ENCODE data around the gene COL5A1. TPM values are rescaled to one million over a fixed set of nuclear protein-coding genes. Genes with fewer than 3 reads are reported as not detected.

COL5A1 gene
- total and polyA plus RNA-seq, 2 experiments from 2014 or later, result 2.5 to 13.1 TPM

DNA sequence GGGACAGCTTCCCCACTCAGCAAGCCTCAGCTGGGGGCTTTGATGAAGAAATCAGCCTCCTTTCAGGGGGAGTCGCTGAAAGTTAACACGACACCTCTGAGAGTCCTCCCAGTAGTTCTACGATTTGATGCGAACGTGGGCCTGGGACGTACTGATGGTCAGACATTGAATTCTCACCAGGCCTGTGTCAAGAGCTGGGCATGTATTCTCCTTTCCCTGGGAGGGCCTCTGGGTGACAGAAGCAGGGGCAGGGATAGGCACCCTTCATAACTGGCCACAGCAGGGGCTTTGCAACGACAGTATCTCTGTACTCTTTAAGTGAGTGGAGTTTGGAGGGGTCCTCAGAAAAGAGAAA, 15.6 kb upstream of the COL5A1 start:
- Mint-ChIP-seq H3K27ac (no peak overlapping the region), H3K27me3 (ENCODE audit: insufficient read depth, low read depth, poor library complexity) (peaks cover 11% of the 10 kb centered on the region), H3K36me3 (ENCODE audit: low read depth) (no peaks in the 10 kb centered on the region; the same call in 2 of the 3 replicates), H3K4me1 (peaks cover 39% of the 10 kb centered on the region), H3K4me3 (no peak overlapping the region), H3K9me3 (no peaks in the 10 kb centered on the region)
- ATAC-seq (no peak), DNase-seq (ENCODE audit: low spot score) (no peak)
- Histone ChIP-seq H3K9me2 (ENCODE audit: insufficient read depth) (no peaks in the 10 kb centered on the region), H3K36me3 (ENCODE audit: insufficient read depth) (no peaks in the 10 kb centered on the region), H2AFZ (no peak overlapping the region), H3K4me1 (ENCODE audit: insufficient read depth) (no peaks in the 10 kb centered on the region), H3K27ac (ENCODE audit: low read depth) (no peak overlapping the region), H4K20me1 (replicated peaks; ENCODE audit: insufficient read depth) (no peaks in the 10 kb centered on the region), H3F3A (replicated peaks; ENCODE audit: low read depth) (no peaks in the 10 kb centered on the region), H3K4me3 (no peak overlapping the region), H3K4me2 (no peak overlapping the region), H3K79me2 (replicated peaks; ENCODE audit: insufficient read depth) (no peaks in the 10 kb centered on the region), H3K27me3 (ENCODE audit: insufficient read depth) (no peaks in the 10 kb centered on the region)
- no peak for TF ChIP-seq CTCF (conservative IDR thresholded peaks at IDR 0.05; ENCODE audit: low read depth in 2 of 2)
- TF ChIP-seq, protein P1, sequence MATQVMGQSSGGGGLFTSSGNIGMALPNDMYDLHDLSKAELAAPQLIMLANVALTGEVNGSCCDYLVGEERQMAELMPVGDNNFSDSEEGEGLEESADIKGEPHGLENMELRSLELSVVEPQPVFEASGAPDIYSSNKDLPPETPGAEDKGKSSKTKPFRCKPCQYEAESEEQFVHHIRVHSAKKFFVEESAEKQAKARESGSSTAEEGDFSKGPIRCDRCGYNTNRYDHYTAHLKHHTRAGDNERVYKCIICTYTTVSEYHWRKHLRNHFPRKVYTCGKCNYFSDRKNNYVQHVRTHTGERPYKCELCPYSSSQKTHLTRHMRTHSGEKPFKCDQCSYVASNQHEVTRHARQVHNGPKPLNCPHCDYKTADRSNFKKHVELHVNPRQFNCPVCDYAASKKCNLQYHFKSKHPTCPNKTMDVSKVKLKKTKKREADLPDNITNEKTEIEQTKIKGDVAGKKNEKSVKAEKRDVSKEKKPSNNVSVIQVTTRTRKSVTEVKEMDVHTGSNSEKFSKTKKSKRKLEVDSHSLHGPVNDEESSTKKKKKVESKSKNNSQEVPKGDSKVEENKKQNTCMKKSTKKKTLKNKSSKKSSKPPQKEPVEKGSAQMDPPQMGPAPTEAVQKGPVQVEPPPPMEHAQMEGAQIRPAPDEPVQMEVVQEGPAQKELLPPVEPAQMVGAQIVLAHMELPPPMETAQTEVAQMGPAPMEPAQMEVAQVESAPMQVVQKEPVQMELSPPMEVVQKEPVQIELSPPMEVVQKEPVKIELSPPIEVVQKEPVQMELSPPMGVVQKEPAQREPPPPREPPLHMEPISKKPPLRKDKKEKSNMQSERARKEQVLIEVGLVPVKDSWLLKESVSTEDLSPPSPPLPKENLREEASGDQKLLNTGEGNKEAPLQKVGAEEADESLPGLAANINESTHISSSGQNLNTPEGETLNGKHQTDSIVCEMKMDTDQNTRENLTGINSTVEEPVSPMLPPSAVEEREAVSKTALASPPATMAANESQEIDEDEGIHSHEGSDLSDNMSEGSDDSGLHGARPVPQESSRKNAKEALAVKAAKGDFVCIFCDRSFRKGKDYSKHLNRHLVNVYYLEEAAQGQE (IDR thresholded peaks at IDR 0.05; ENCODE audit: unreplicated experiment), result no peak
- TF ChIP-seq, protein P2, sequence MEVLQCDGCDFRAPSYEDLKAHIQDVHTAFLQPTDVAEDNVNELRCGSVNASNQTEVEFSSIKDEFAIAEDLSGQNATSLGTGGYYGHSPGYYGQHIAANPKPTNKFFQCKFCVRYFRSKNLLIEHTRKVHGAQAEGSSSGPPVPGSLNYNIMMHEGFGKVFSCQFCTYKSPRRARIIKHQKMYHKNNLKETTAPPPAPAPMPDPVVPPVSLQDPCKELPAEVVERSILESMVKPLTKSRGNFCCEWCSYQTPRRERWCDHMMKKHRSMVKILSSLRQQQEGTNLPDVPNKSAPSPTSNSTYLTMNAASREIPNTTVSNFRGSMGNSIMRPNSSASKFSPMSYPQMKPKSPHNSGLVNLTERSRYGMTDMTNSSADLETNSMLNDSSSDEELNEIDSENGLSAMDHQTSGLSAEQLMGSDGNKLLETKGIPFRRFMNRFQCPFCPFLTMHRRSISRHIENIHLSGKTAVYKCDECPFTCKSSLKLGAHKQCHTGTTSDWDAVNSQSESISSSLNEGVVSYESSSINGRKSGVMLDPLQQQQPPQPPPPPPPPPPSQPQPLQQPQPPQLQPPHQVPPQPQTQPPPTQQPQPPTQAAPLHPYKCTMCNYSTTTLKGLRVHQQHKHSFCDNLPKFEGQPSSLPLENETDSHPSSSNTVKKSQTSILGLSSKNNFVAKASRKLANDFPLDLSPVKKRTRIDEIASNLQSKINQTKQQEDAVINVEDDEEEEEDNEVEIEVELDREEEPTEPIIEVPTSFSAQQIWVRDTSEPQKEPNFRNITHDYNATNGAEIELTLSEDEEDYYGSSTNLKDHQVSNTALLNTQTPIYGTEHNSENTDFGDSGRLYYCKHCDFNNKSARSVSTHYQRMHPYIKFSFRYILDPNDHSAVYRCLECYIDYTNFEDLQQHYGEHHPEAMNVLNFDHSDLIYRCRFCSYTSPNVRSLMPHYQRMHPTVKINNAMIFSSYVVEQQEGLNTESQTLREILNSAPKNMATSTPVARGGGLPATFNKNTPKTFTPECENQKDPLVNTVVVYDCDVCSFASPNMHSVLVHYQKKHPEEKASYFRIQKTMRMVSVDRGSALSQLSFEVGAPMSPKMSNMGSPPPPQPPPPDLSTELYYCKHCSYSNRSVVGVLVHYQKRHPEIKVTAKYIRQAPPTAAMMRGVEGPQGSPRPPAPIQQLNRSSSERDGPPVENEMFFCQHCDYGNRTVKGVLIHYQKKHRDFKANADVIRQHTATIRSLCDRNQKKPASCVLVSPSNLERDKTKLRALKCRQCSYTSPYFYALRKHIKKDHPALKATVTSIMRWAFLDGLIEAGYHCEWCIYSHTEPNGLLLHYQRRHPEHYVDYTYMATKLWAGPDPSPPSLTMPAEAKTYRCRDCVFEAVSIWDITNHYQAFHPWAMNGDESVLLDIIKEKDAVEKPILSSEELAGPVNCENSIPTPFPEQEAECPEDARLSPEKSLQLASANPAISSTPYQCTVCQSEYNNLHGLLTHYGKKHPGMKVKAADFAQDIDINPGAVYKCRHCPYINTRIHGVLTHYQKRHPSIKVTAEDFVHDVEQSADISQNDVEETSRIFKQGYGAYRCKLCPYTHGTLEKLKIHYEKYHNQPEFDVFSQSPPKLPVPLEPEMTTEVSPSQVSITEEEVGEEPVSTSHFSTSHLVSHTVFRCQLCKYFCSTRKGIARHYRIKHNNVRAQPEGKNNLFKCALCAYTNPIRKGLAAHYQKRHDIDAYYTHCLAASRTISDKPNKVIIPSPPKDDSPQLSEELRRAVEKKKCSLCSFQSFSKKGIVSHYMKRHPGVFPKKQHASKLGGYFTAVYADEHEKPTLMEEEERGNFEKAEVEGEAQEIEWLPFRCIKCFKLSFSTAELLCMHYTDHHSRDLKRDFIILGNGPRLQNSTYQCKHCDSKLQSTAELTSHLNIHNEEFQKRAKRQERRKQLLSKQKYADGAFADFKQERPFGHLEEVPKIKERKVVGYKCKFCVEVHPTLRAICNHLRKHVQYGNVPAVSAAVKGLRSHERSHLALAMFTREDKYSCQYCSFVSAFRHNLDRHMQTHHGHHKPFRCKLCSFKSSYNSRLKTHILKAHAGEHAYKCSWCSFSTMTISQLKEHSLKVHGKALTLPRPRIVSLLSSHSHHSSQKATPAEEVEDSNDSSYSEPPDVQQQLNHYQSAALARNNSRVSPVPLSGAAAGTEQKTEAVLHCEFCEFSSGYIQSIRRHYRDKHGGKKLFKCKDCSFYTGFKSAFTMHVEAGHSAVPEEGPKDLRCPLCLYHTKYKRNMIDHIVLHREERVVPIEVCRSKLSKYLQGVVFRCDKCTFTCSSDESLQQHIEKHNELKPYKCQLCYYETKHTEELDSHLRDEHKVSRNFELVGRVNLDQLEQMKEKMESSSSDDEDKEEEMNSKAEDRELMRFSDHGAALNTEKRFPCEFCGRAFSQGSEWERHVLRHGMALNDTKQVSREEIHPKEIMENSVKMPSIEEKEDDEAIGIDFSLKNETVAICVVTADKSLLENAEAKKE (CRISPR knock-in tag; IDR thresholded peaks at IDR 0.05), result no peak
- TF ChIP-seq POLR2AphosphoS5 (IDR thresholded peaks at IDR 0.05; ENCODE audit: low read depth), result no peak
- TF ChIP-seq ZNF114 (CRISPR knock-in tag; IDR thresholded peaks at IDR 0.05), result no peak
- TF ChIP-seq STAT1 (IDR thresholded peaks at IDR 0.05; ENCODE audit: unreplicated experiment), result no peak
- no peak for TF ChIP-seq ETS1 (IDR thresholded peaks at IDR 0.05)
- no peak for TF ChIP-seq CREB1 (CRISPR knock-in tag; IDR thresholded peaks at IDR 0.05; ENCODE audit: low read depth)
- TF ChIP-seq EZH2phosphoT487 (IDR thresholded peaks at IDR 0.05; ENCODE audit: unreplicated experiment), result no peak
- TF ChIP-seq NANOG (IDR thresholded peaks at IDR 0.05; ENCODE audit: borderline replicate concordance), result no peak
- TF ChIP-seq EZH2 (IDR thresholded peaks at IDR 0.05; ENCODE audit: low read depth, unreplicated experiment), result no peak
- no peak for TF ChIP-seq ZNF331 (CRISPR knock-in tag; IDR thresholded peaks at IDR 0.05; ENCODE audit: low read depth)
- TF ChIP-seq JUNB (IDR thresholded peaks at IDR 0.05; ENCODE audit: unreplicated experiment), result no peak

Measured in GM23338 (cell line).